Measurements from ENCODE around the gene CARHSP1.

DNA sequence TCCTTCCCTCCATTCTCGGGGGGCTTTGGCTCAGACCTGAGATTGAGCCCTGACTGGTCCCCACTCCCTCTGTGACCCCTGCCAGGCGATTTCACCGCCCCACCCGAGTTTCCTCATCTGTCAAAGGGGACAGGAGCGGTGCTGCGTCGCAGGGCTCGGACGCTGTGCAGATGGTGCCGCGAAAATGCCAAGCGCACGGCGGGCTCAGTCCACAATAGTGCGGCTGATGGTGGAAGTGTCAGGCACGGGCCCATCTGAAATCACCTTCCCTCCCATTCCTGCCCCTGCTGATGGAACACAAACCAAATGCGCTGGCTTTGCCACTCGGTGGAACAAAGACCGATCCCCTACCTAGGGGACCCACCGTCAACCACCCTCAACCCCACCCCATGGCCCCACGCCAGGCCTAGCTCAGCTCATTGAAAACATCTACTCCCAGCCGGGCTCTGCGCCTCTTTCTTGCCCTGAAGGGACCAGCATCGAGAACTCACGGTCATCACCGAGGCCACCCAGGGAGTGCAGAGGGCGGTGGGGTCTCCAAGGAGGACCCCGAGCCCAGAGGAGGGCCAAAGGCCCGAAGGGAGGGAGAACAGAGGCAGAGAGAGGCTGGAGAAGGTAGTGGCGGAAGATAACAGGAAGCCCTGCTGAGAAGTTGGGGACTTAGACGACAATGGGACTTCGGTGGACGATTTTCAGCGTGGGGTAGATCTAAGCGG is 1.4 kb downstream of the CARHSP1 start:
- TF ChIP-seq CTCF (IDR thresholded peaks at IDR 0.05), result peak in 1 of 6 experiments; percentile 10
- no peak for TF ChIP-seq POLR2A (IDR thresholded peaks at IDR 0.05)
